LNCaP clone FGC (cell line): ENCODE measurements around the gene EVX1.

Source experiments
- DNase-seq: peaks from one replicate; pipeline ENCODE4 v3.0.0-alpha.2; 2011; ENCODE audit warnings: low read depth
- H3K4me3 ChIP-seq: 2 replicates; pipeline ENCODE4 v1.5.1; 2011; ENCODE audit warnings: mild to moderate bottlenecking, low read depth, low read length, control low read depth
- CTCF ChIP-seq: IDR thresholded peaks from 2 replicates; pipeline ENCODE4 v1.5.1; 2012; ENCODE audit warnings: mild to moderate bottlenecking; ENCODE audit not compliant: control insufficient read depth, insufficient read depth; ENCODE audit errors: extremely low read depth

Gene EVX1

GRCh38 chr7:27237735-27238334 lies 4.8 kb upstream of the EVX1 start:
- DNase-seq: no peak
- no peak for TF ChIP-seq CTCF
- H3K4me3 ChIP-seq: no peak overlapping the region

GRCh38 chr7:27238979-27239386 lies 3.6 kb upstream of the EVX1 start:
- no peak overlapping the region for H3K4me3 ChIP-seq
- no peak for DNase-seq
- no peak for TF ChIP-seq CTCF

GRCh38 chr7:27239387-27240014 lies 3.1 kb upstream of the EVX1 start:
- no peak for TF ChIP-seq CTCF
- no peak for DNase-seq
- no peak overlapping the region for H3K4me3 ChIP-seq

- H3K4me3 ChIP-seq: no peak overlapping the region
- no peak for TF ChIP-seq CTCF
- no peak for DNase-seq
Observed at GRCh38 chr7:27240015-27240731, 2.4 kb upstream of the EVX1 start.

- no peak for DNase-seq
- no peak for TF ChIP-seq CTCF
- no peak overlapping the region for H3K4me3 ChIP-seq
Observed at GRCh38 chr7:27241189-27242056, 1.2 kb upstream of the EVX1 start.

GRCh38 chr7:27242154-27242553 lies 448 bp upstream of the EVX1 start:
- no peak for DNase-seq
- no peak for TF ChIP-seq CTCF
- H3K4me3 ChIP-seq: no peak overlapping the region
